Subcutaneous adipose tissue (tissue), 4 donors: Measurements from ENCODE around the gene RNASEH1. TPM values are rescaled to one million over a fixed set of nuclear protein-coding genes. Genes with fewer than 3 reads are reported as not detected.

Experiments
- total RNA-seq, 4 donors: library from RNA; depleted of rRNA; stranded (reverse); fragments of >200 nt; gene quantifications; one replicate each; pipeline ENCODE4 v1.1.0, GENCODE V29; 2016
- TF ChIP-seq, protein P1 (sequence below): fragments of 450-650 bp; IDR thresholded peaks from one replicate; pipeline ENCODE4 v1.5.1; 2016; ENCODE audit warnings: low read depth, mild to moderate bottlenecking, control low read depth, antibody characterized with exemption, moderate library complexity

Gene RNASEH1
- total RNA-seq, 4 donors from 2014 or later, result 16.0 to 26.4 (median 21.4) TPM

DNA sequence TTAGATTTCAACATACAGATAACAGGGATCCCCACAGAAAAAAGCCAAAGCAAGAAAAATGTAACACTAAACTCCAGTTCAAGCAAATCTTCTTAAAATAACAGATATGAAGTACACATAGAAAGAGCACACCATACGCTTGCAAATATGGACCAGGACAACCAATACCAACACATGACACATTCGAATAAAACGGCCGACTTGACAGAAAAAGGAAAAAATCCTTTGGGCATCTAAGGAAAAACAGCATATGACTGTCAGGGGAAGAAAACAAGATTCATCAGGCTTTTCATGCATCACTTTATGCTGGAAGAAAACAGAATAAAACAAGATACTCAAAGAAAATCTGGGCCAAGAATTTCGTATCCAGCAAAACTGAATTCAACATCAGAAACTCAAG is 16.0 kb downstream of the RNASEH1 start:
- TF ChIP-seq, protein P1, sequence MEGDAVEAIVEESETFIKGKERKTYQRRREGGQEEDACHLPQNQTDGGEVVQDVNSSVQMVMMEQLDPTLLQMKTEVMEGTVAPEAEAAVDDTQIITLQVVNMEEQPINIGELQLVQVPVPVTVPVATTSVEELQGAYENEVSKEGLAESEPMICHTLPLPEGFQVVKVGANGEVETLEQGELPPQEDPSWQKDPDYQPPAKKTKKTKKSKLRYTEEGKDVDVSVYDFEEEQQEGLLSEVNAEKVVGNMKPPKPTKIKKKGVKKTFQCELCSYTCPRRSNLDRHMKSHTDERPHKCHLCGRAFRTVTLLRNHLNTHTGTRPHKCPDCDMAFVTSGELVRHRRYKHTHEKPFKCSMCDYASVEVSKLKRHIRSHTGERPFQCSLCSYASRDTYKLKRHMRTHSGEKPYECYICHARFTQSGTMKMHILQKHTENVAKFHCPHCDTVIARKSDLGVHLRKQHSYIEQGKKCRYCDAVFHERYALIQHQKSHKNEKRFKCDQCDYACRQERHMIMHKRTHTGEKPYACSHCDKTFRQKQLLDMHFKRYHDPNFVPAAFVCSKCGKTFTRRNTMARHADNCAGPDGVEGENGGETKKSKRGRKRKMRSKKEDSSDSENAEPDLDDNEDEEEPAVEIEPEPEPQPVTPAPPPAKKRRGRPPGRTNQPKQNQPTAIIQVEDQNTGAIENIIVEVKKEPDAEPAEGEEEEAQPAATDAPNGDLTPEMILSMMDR, result no peak

- TF ChIP-seq, protein P1, result no peak
Observed at GRCh38 chr2:3539836-3540235, 18.3 kb downstream of the RNASEH1 start.

- TF ChIP-seq, protein P1, result no peak
Observed at GRCh38 chr2:3536682-3537632, 21.2 kb downstream of the RNASEH1 start.

GRCh38 chr2:3535794-3536681 is 22.1 kb downstream of the RNASEH1 start:
- TF ChIP-seq, protein P1, result no peak

DNA sequence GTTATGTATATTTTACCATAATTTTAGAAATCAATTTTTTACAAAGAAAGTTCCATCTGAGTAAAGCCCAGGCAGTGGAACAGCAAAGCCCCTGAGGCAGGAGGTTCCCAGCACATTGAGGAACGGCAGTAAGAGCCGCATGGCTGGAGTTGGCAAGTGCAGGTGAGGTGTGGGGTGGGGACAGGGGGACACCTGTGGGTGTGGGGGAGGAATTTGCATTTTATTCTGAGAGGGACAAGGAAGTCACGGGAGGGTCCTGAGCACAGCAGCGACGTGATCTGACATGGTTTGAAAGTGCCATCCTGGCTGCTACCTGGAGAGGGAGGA is 22.7 kb downstream of the RNASEH1 start:
- TF ChIP-seq, protein P1, result no peak

- TF ChIP-seq, protein P1, result no peak
Observed at GRCh38 chr2:3534251-3534814, 23.8 kb downstream of the RNASEH1 start.
